GM21825 (cell line): ENCODE data around the gene ZCCHC4.

Source experiments
- ATAC-seq: cut with Tn5 transposase; IDR thresholded peaks from one replicate; pipeline ENCODE4 v1.9.1; 2021; ENCODE audit warnings: mild to moderate bottlenecking, moderate library complexity; ENCODE audit not compliant: unreplicated experiment

Gene ZCCHC4

GRCh38 chr4:25312496-25313200 lies at the start of gene ZCCHC4:
Gene ZCCHC4 (plus strand): TSS chr4:25312774. CDS start chr4:25312810, 36 bp downstream.
- ATAC-seq: peak; percentile 75

GRCh38 chr4:25271866-25272265 lies 40.7 kb upstream of the ZCCHC4 start:
- no peak for ATAC-seq

GRCh38 chr4:25280210-25280609 lies 32.4 kb upstream of the ZCCHC4 start:
- no peak for ATAC-seq

GRCh38 chr4:25283948-25284347 lies 28.6 kb upstream of the ZCCHC4 start:
- no peak for ATAC-seq

- no peak for ATAC-seq
These were observed 28.1 kb upstream of the ZCCHC4 start for GRCh38 chr4:25284466-25284865.

GRCh38 chr4:25290490-25291067 lies 22.0 kb upstream of the ZCCHC4 start:
- ATAC-seq: no peak

GRCh38 chr4:25291158-25291733 lies 21.3 kb upstream of the ZCCHC4 start:
- no peak for ATAC-seq

GRCh38 chr4:25297528-25298242 lies 14.9 kb upstream of the ZCCHC4 start:
- no peak for ATAC-seq

- ATAC-seq: no peak
These were observed 12.9 kb upstream of the ZCCHC4 start for GRCh38 chr4:25299476-25300203.

- no peak for ATAC-seq
These were observed 11.1 kb upstream of the ZCCHC4 start for GRCh38 chr4:25301471-25301870.

- no peak for ATAC-seq
These were observed 9.9 kb upstream of the ZCCHC4 start for GRCh38 chr4:25302626-25303025.

- no peak for ATAC-seq
These were observed 9.0 kb upstream of the ZCCHC4 start for GRCh38 chr4:25303578-25303977.

GRCh38 chr4:25306518-25307057 lies 6.0 kb upstream of the ZCCHC4 start:
- ATAC-seq: no peak

- no peak for ATAC-seq
These were observed 5.0 kb upstream of the ZCCHC4 start for GRCh38 chr4:25307596-25307995.

- no peak for ATAC-seq
These were observed 4.3 kb upstream of the ZCCHC4 start for GRCh38 chr4:25308306-25308705.

GRCh38 chr4:25308761-25309160 lies 3.8 kb upstream of the ZCCHC4 start:
- no peak for ATAC-seq

GRCh38 chr4:25310066-25310802 lies 2.3 kb upstream of the ZCCHC4 start:
- peak; percentile 62 for ATAC-seq

GRCh38 chr4:25310803-25311166 lies 1.8 kb upstream of the ZCCHC4 start:
- ATAC-seq: peak; percentile 14

- no peak for ATAC-seq
These were observed 774 bp downstream of the ZCCHC4 start for GRCh38 chr4:25313201-25313895.

- ATAC-seq: no peak
These were observed 7.8 kb downstream of the ZCCHC4 start for GRCh38 chr4:25320336-25320735.
